Vagina (tissue), 2 donors: Measurements from ENCODE around the gene APOBEC3F. TPM values are rescaled to one million over a fixed set of nuclear protein-coding genes. Genes with fewer than 3 reads are reported as not detected.
"Not testable (repeated sequence)": the region's sequence is repeated elsewhere in the genome, so short reads cannot be mapped to it uniquely, and the experiment has no call there.

ENCODE experiments used
- DNase-seq, 2 donors: peaks; one replicate each; pipeline ENCODE4 v3.0.0-alpha.2; 2017; ENCODE audit errors: extremely low spot score in 2 of 2
- H3K27ac ChIP-seq: fragments of 200-600 bp; sonication (generic); one replicate; pipeline ENCODE4 v1.5.1; 2019
- H3K27me3 ChIP-seq: fragments of 200-600 bp; sonication (generic); one replicate; pipeline ENCODE4 v1.5.1; 2019
- H3K36me3 ChIP-seq, 2 donors: fragments of 200-600 bp; sonication (generic); one replicate each; pipeline ENCODE4 v1.5.1; 2017 to 2019
- H3K4me1 ChIP-seq: fragments of 200-600 bp; sonication (generic); one replicate; pipeline ENCODE4 v1.5.1; 2019
- H3K4me3 ChIP-seq, 2 donors: fragments of 200-600 bp; sonication (generic); 1 replicate in 1 of 2; 2 replicates in 1 of 2; pipeline ENCODE4 v1.5.1; 2016 to 2019
- H3K9me3 ChIP-seq: fragments of 200-600 bp; sonication (generic); one replicate; pipeline ENCODE4 v1.5.1; 2019
- CTCF ChIP-seq, 3 experiments: fragments of 450-650 bp in 2 of 3; fragments of 200-600 bp in 1 of 3; sonication (generic) in 1 of 3; IDR thresholded peaks; one replicate each; pipeline ENCODE4 v1.5.1; 2017 to 2019; ENCODE audit warnings: antibody characterized with exemption in 3 of 3, mild to moderate bottlenecking in 2 of 3, moderate library complexity in 2 of 3
- POLR2A ChIP-seq, 2 donors: fragments of 450-650 bp; IDR thresholded peaks; one replicate each; pipeline ENCODE4 v1.6.1; 2017; ENCODE audit warnings: antibody characterized with exemption in 2 of 2, mild to moderate bottlenecking in 2 of 2, moderate library complexity in 2 of 2
- POLR2AphosphoS5 ChIP-seq, 2 donors: sonication (generic); formaldehyde crosslinking; IDR thresholded peaks; one replicate each; pipeline ENCODE4 v1.9.0; 2017; ENCODE audit warnings: antibody characterized with exemption in 2 of 2, mild to moderate bottlenecking in 2 of 2, low read depth in 1 of 2; ENCODE audit not compliant: insufficient read depth in 1 of 2
- intact Hi-C: fragments of 100-400 bp; cut with DNase I; formaldehyde crosslinking; loops from one replicate; pipeline ENCODE4 v1.15.1; 2023
- total RNA-seq: library from RNA; depleted of rRNA; stranded (reverse); fragments of >200 nt; gene quantifications from one replicate; pipeline ENCODE4 v1.2.3, GENCODE V29; 2016

APOBEC3F gene
- total RNA-seq, 1 donor from 2014 or later, result 2.7 TPM

DNA sequence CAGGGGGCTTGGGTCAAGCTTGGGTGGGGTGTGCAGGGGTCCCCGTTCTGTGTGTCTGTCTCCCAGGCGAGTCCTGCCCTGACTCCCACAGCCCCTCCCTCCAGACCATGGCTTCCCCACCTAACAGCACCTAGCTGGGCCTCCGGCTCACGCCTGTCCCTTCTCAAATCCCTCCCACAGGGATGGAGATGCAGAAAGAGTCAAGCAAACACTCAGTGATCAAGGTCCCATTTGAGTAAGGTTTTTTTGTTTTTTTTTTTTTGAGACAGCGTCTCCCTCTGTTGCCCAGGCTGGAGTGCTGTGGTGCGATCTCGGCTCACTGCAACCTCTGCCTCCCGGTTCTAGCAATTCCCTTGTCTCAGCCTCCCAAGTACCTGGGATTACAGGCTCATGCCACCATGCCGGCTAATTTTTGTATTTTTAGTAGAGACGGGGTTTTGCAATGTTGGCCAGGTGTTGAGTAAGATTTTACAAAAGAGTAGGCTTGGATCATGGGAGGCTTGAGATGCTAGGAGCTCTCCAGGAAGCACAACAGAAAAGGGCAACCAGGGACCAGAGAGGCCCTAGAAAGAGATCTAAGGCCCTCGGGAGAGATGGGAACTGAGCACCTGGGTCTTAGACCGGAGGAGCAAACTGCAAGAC, 14.0 kb upstream of the APOBEC3F start:
- Histone ChIP-seq H3K36me3 (peaks cover 0 to 7% of the 10 kb centered on the region in 2 donors), H3K9me3 (no peaks in the 10 kb centered on the region), H3K27me3 (no peaks in the 10 kb centered on the region), H3K4me1 (peaks cover 9% of the 10 kb centered on the region), H3K4me3 (no peak overlapping the region), H3K27ac (no peak overlapping the region)
- no peak for TF ChIP-seq POLR2A (IDR thresholded peaks at IDR 0.05)
- TF ChIP-seq POLR2AphosphoS5 (IDR thresholded peaks at IDR 0.05; ENCODE audit: insufficient read depth in 1 of 2, low read depth in 1 of 2), result no peak
- no peak for TF ChIP-seq CTCF (IDR thresholded peaks at IDR 0.05)
- no peak for DNase-seq
- intact Hi-C loops, result no loop called here

GRCh38 chr22:39027717-39028116, 12.9 kb upstream of the APOBEC3F start:
- no peak for TF ChIP-seq POLR2AphosphoS5 (IDR thresholded peaks at IDR 0.05; ENCODE audit: insufficient read depth in 1 of 2, low read depth in 1 of 2)
- no peak for TF ChIP-seq POLR2A (IDR thresholded peaks at IDR 0.05)
- no peak for TF ChIP-seq CTCF (IDR thresholded peaks at IDR 0.05)
- no peaks in the 10 kb centered on the region for H3K27me3 ChIP-seq

DNA sequence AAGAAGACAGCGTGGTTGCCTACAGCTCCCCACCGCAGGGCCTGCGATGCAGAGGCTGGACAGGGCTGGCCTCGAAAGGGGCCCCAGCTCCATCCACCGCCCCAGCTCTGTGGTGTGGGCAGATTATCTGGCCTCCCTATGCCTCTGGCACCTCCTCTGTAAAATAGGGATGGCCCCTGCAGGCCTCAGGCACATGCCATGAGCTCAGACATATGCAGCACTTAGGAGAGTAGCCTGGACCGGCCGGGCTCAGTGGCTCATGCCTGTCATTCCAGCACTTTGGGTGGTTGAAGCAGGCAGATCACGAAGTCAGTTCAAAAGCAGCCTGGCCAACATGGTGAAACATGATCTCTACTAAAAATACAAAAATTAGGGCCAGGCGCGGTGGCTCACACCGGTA, 12.4 kb upstream of the APOBEC3F start:
- intact Hi-C loops, result no loop called here
- no peaks in the 10 kb centered on the region for H3K9me3 ChIP-seq

More at GRCh38 chr22:39027717-39028116, 12.9 kb upstream of the APOBEC3F start:
- DNase-seq, result no peak
- H3K4me3 ChIP-seq, result no peak overlapping the region
- H3K4me1 ChIP-seq, result no peaks in the 10 kb centered on the region
- peaks cover 0 to 7% of the 10 kb centered on the region in 2 donors for H3K36me3 ChIP-seq
- intact Hi-C loops, result no loop called here
- no peaks in the 10 kb centered on the region for H3K9me3 ChIP-seq
- no peak overlapping the region for H3K27ac ChIP-seq

GRCh38 chr22:39029227-39029626, 11.4 kb upstream of the APOBEC3F start:
- no peak for DNase-seq
- H3K27ac ChIP-seq, result no peak overlapping the region
- no peaks in the 10 kb centered on the region for H3K36me3 ChIP-seq
- H3K4me1 ChIP-seq, result no peaks in the 10 kb centered on the region
- no peak overlapping the region for H3K4me3 ChIP-seq
- no peak for TF ChIP-seq POLR2AphosphoS5 (IDR thresholded peaks at IDR 0.05; ENCODE audit: insufficient read depth in 1 of 2, low read depth in 1 of 2)
- TF ChIP-seq POLR2A (IDR thresholded peaks at IDR 0.05), result no peak
- TF ChIP-seq CTCF (IDR thresholded peaks at IDR 0.05), result no peak
- intact Hi-C loops, result no loop called here
- no peaks in the 10 kb centered on the region for H3K9me3 ChIP-seq
- no peaks in the 10 kb centered on the region for H3K27me3 ChIP-seq

More for the DNA sequence above, 12.4 kb upstream of the APOBEC3F start:
- DNase-seq, result no peak
- no peaks in the 10 kb centered on the region for H3K4me1 ChIP-seq
- H3K4me3 ChIP-seq, result no peak overlapping the region
- TF ChIP-seq POLR2A (IDR thresholded peaks at IDR 0.05), result no peak
- TF ChIP-seq CTCF (IDR thresholded peaks at IDR 0.05), result no peak
- no peak for TF ChIP-seq POLR2AphosphoS5 (IDR thresholded peaks at IDR 0.05; ENCODE audit: insufficient read depth in 1 of 2, low read depth in 1 of 2)
- H3K27ac ChIP-seq, result no peak overlapping the region
- no peaks in the 10 kb centered on the region for H3K27me3 ChIP-seq
- H3K36me3 ChIP-seq, result peaks cover 0 to 7% of the 10 kb centered on the region in 2 donors

- Histone ChIP-seq H3K36me3 (no peaks in the 10 kb centered on the region), H3K4me1 (no peaks in the 10 kb centered on the region), H3K9me3 (no peaks in the 10 kb centered on the region), H3K27me3 (no peaks in the 10 kb centered on the region), H3K4me3 (no peak overlapping the region), H3K27ac (no peak overlapping the region)
- DNase-seq, result no peak
- intact Hi-C loops, result no loop called here
- TF ChIP-seq POLR2AphosphoS5 (IDR thresholded peaks at IDR 0.05; ENCODE audit: insufficient read depth in 1 of 2, low read depth in 1 of 2) (no peak), POLR2A (IDR thresholded peaks at IDR 0.05) (no peak), CTCF (IDR thresholded peaks at IDR 0.05) (no peak)
These were observed 10.0 kb upstream of the APOBEC3F start for GRCh38 chr22:39030705-39031104.

- H3K27ac ChIP-seq, H3K36me3 ChIP-seq, H3K27me3 ChIP-seq, intact Hi-C loops, H3K4me1 ChIP-seq, DNase-seq, H3K9me3 ChIP-seq, H3K4me3 ChIP-seq: not testable (repeated sequence)
These were observed 9.0 kb upstream of the APOBEC3F start for GRCh38 chr22:39031434-39032295.

- DNase-seq, intact Hi-C loops, H3K27me3 ChIP-seq: not testable (repeated sequence)
These were observed 3.6 kb upstream of the APOBEC3F start for GRCh38 chr22:39037071-39037470.

More at GRCh38 chr22:39037071-39037470, 3.6 kb upstream of the APOBEC3F start:
- peaks cover 12% of the 10 kb centered on the region for H3K4me1 ChIP-seq
- not testable (repeated sequence) for H3K4me3 ChIP-seq, H3K27ac ChIP-seq, H3K36me3 ChIP-seq, H3K9me3 ChIP-seq
